Body of pancreas (tissue), 4 donors: ENCODE data around the gene PRKG1.

ENCODE experiments used
- CTCF ChIP-seq, 7 experiments: fragments of 450-650 bp in 4 of 7; fragments of 200-600 bp in 3 of 7; sonication (generic) in 3 of 7; IDR thresholded peaks; one replicate each; pipeline ENCODE4 v1.5.1; 2016 to 2019; ENCODE audit warnings: antibody characterized with exemption in 7 of 7
- POLR2A ChIP-seq, 3 donors: fragments of 450-650 bp; IDR thresholded peaks; one replicate each; pipeline ENCODE4 v1.6.1; 2016; ENCODE audit warnings: antibody characterized with exemption in 3 of 3, mild to moderate bottlenecking in 2 of 3

GRCh38 chr10:51932530-51932929, 858.2 kb downstream of the PRKG1 start:
- TF ChIP-seq CTCF (IDR thresholded peaks at IDR 0.05), result no peak
- no peak for TF ChIP-seq POLR2A (IDR thresholded peaks at IDR 0.05)
